Stomach (tissue), 9 donors: Measurements from ENCODE around the gene PDILT. TPM values are rescaled to one million over a fixed set of nuclear protein-coding genes. Genes with fewer than 3 reads are reported as not detected.

Experiments
- DNase-seq, 2 donors: peaks; one replicate each; pipeline versions ENCODE4 v3.0.0 to v3.0.0-alpha.2; 2013 to 2019
- H3K27ac ChIP-seq, 5 donors: fragments of 200-600 bp in 4 of 5; sonication (generic) in 4 of 5; one replicate each; pipeline ENCODE4 v1.5.1; 2013 to 2019; ENCODE audit warnings: mild to moderate bottlenecking in 1 of 5, moderate library complexity in 1 of 5
- H3K27me3 ChIP-seq, 3 donors: fragments of 200-600 bp; sonication (generic); one replicate each; pipeline ENCODE4 v1.5.1; 2017 to 2019; ENCODE audit warnings: mixed run types in 1 of 3
- H3K36me3 ChIP-seq, 4 donors: fragments of 200-600 bp; sonication (generic); 1 replicate in 3 of 4; 2 replicates in 1 of 4; pipeline ENCODE4 v1.5.1; 2016 to 2019
- H3K4me1 ChIP-seq, 4 donors: fragments of 200-600 bp; sonication (generic); one replicate each; pipeline ENCODE4 v1.5.1; 2016 to 2019
- H3K4me3 ChIP-seq, 4 donors: fragments of 200-600 bp; sonication (generic) in 3 of 4; one replicate each; pipeline ENCODE4 v1.5.1; 2016 to 2019; ENCODE audit warnings: mild to moderate bottlenecking in 1 of 4
- H3K9me3 ChIP-seq, 4 donors: fragments of 200-600 bp; sonication (generic); one replicate each; pipeline ENCODE4 v1.5.1; 2016 to 2019
- EP300 ChIP-seq: sonication (generic); formaldehyde crosslinking; IDR thresholded peaks from one replicate; pipeline ENCODE4 v1.6.1; 2017; ENCODE audit warnings: antibody characterized with exemption
- POLR2A ChIP-seq, 4 donors: fragments of 450-650 bp; IDR thresholded peaks; one replicate each; pipeline ENCODE4 v1.6.1; 2016; ENCODE audit warnings: antibody characterized with exemption in 4 of 4, control low read depth in 2 of 4, mild to moderate bottlenecking in 1 of 4, moderate library complexity in 1 of 4
- POLR2AphosphoS5 ChIP-seq, 3 donors: sonication (generic); formaldehyde crosslinking; IDR thresholded peaks; one replicate each; pipeline ENCODE4 v1.6.1; 2016; ENCODE audit warnings: antibody characterized with exemption in 3 of 3
- WGBS, 5 donors: extraction: QIAGEN DNeasy Blood & Tissue Kit in 3 of 5; methylation state at CpG; one replicate each; pipeline versions ENCODE4 v1.1.5 to v1.1.7; 2013 to 2018; 5-methylcytosine and 5-hydroxymethylcytosine counted together
- intact Hi-C: fragments of 100-400 bp; cut with DNase I; formaldehyde crosslinking; loops from one replicate; pipeline ENCODE4 v1.15.1; 2023; ENCODE audit warnings: low total_unique reads
- polyA plus RNA-seq, 3 donors: library from polyadenylated mRNA; stranded (reverse); fragments of 200-250 nt; gene quantifications; one replicate each; pipeline ENCODE4 v1.2.3, GENCODE V29; 2013
- total RNA-seq, 5 donors: library from RNA; depleted of rRNA; stranded (reverse); fragments of >200 nt; gene quantifications; one replicate each; pipeline versions ENCODE4 v1.1.0 to v1.2.3, GENCODE V29; 2014 to 2016
- TF ChIP-seq, protein P1 (sequence below), 7 experiments: fragments of 450-650 bp in 4 of 7; fragments of 200-600 bp in 3 of 7; sonication (generic) in 3 of 7; IDR thresholded peaks; one replicate each; pipeline ENCODE4 v1.5.1; 2016 to 2019; ENCODE audit warnings: antibody characterized with exemption in 7 of 7, control low read depth in 2 of 7, mild to moderate bottlenecking in 1 of 7
- donor health status: healthy with polysubstance abuse.
- donor health status: Bipolar disorder and iron deficiency.
- donor health status: healthy.

The PDILT gene
- total and polyA plus RNA-seq, 8 donors, result 0.37 to 150 (median 34.8) TPM; not detected in 1

DNA sequence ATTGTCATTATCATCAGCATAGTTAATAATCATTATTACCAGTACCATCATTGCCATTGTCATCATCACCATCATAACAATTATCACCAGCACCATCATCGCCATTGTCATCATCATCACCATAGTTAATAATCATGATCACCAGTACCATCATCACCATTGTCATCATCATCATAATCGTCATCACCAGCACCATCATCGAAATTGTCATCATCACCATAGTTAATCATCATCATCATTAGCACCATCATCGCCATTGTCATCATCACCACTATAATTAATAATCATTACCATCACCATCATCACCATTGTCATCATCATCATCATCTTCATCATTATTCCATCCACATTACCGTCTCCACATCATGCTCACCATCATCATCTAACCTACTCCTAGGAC lies 13.5 kb downstream of the PDILT start:
- Histone ChIP-seq H3K27me3 (peaks cover 0 to 6% (median 0%) of the 10 kb centered on the region in 3 donors), H3K4me1 (peaks cover 19 to 31% (median 26%) of the 10 kb centered on the region in 4 donors), H3K27ac (no peak overlapping the region), H3K36me3 (no peaks in the 10 kb centered on the region), H3K4me3 (no peak overlapping the region), H3K9me3 (no peaks in the 10 kb centered on the region)
- TF ChIP-seq, protein P1, sequence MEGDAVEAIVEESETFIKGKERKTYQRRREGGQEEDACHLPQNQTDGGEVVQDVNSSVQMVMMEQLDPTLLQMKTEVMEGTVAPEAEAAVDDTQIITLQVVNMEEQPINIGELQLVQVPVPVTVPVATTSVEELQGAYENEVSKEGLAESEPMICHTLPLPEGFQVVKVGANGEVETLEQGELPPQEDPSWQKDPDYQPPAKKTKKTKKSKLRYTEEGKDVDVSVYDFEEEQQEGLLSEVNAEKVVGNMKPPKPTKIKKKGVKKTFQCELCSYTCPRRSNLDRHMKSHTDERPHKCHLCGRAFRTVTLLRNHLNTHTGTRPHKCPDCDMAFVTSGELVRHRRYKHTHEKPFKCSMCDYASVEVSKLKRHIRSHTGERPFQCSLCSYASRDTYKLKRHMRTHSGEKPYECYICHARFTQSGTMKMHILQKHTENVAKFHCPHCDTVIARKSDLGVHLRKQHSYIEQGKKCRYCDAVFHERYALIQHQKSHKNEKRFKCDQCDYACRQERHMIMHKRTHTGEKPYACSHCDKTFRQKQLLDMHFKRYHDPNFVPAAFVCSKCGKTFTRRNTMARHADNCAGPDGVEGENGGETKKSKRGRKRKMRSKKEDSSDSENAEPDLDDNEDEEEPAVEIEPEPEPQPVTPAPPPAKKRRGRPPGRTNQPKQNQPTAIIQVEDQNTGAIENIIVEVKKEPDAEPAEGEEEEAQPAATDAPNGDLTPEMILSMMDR (IDR thresholded peaks at IDR 0.05), result no peak
- TF ChIP-seq EP300 (no peak), POLR2A (IDR thresholded peaks at IDR 0.05) (no peak), POLR2AphosphoS5 (IDR thresholded peaks at IDR 0.05) (no peak)
- WGBS, 5 donors, result 93 to 96% (median 96%) methylated on average over 5 of the region's 5 CpGs
- intact Hi-C loops, result no loop called here
- DNase-seq, result no peak

GRCh38 chr16:20388854-20389253 lies 15.7 kb downstream of the PDILT start:
- Histone ChIP-seq H3K4me3 (no peak overlapping the region), H3K4me1 (peaks cover 21 to 32% (median 26%) of the 10 kb centered on the region in 4 donors), H3K27me3 (peaks cover 0 to 8% (median 0%) of the 10 kb centered on the region in 3 donors), H3K36me3 (no peaks in the 10 kb centered on the region), H3K9me3 (no peaks in the 10 kb centered on the region), H3K27ac (peak overlapping the region in 3 of 5 donors; percentile 1 to 34 (median 30))
- 10 to 48% (median 32%) methylated on average over 1 of the region's 1 CpG for WGBS, 5 donors
- intact Hi-C loops, result no loop called here
- TF ChIP-seq, protein P1 (IDR thresholded peaks at IDR 0.05), result no peak
- TF ChIP-seq POLR2A (IDR thresholded peaks at IDR 0.05) (no peak), POLR2AphosphoS5 (IDR thresholded peaks at IDR 0.05) (no peak), EP300 (no peak)
- peak in 1 of 2 donors; percentile 69 for DNase-seq

- Histone ChIP-seq H3K27me3 (peaks cover 0 to 8% (median 0%) of the 10 kb centered on the region in 3 donors), H3K9me3 (no peaks in the 10 kb centered on the region), H3K4me1 (peaks cover 16 to 28% (median 21%) of the 10 kb centered on the region in 4 donors), H3K4me3 (no peak overlapping the region), H3K36me3 (no peaks in the 10 kb centered on the region), H3K27ac (peak overlapping the region in 2 of 5 donors; percentile 60 to 72)
- intact Hi-C loops, result no loop called here
- no peak for DNase-seq
- no peak for TF ChIP-seq EP300
- TF ChIP-seq, protein P1 (IDR thresholded peaks at IDR 0.05), result no peak
- TF ChIP-seq POLR2AphosphoS5 (IDR thresholded peaks at IDR 0.05), result no peak
- TF ChIP-seq POLR2A (IDR thresholded peaks at IDR 0.05), result no peak
- WGBS, 5 donors, result 79 to 93% (median 91%) methylated on average over 3 of the region's 3 CpGs
These were observed 16.6 kb downstream of the PDILT start for GRCh38 chr16:20387978-20388377.

GRCh38 chr16:20385844-20386832 lies 18.4 kb downstream of the PDILT start:
- peaks cover 16 to 28% (median 21%) of the 10 kb centered on the region in 4 donors for H3K4me1 ChIP-seq
- H3K9me3 ChIP-seq, result no peaks in the 10 kb centered on the region
- peak; percentile 86 to 89 for DNase-seq
- intact Hi-C loops, result no loop called here
- H3K27ac ChIP-seq, result peak overlapping the region; percentile 54 to 72 (median 59)
- 9 to 28% (median 14%) methylated on average over 29 to 30 of the region's 30 CpGs for WGBS, 5 donors
- no peaks in the 10 kb centered on the region for H3K36me3 ChIP-seq
- peaks cover 0 to 8% (median 0%) of the 10 kb centered on the region in 3 donors for H3K27me3 ChIP-seq
- TF ChIP-seq, protein P1 (IDR thresholded peaks at IDR 0.05), result peak in 5 of 7 experiments; percentile 32 to 84 (median 80)
- TF ChIP-seq POLR2AphosphoS5 (IDR thresholded peaks at IDR 0.05), result peak in 2 of 3 donors; percentile 6 to 17
- no peak for TF ChIP-seq POLR2A (IDR thresholded peaks at IDR 0.05)
- peak overlapping the region; percentile 0 to 23 (median 19) for H3K4me3 ChIP-seq
